WTC11 (cell line): ENCODE measurements around the gene DMD.

ENCODE experiments used
- ATF1 ChIP-seq: sonication (generic); formaldehyde crosslinking; IDR thresholded peaks from 2 replicates; pipeline ENCODE4 v1.8.1; 2023; ENCODE audit warnings: mild to moderate bottlenecking, moderate library complexity, missing genetic modification reagents
- SMAD3 ChIP-seq: sonication (generic); formaldehyde crosslinking; IDR thresholded peaks from 2 replicates; pipeline ENCODE4 v1.8.0; 2022; ENCODE audit warnings: missing genetic modification reagents, mild to moderate bottlenecking, borderline replicate concordance
- ZNF121 ChIP-seq: sonication (generic); formaldehyde crosslinking; IDR thresholded peaks from 2 replicates; pipeline ENCODE4 v1.8.0; 2023; ENCODE audit warnings: missing genetic modification reagents
- ZNF263 ChIP-seq: sonication (generic); formaldehyde crosslinking; IDR thresholded peaks from 2 replicates; pipeline ENCODE4 v1.8.1; 2022; ENCODE audit warnings: low read depth, mild to moderate bottlenecking, moderate library complexity, missing genetic modification reagents
- TF ChIP-seq, protein P1 (sequence below): fragments of 200-600 bp; IDR thresholded peaks from 2 replicates; pipeline ENCODE4 v1.8.0; 2022; ENCODE audit warnings: antibody characterized with exemption
- TF ChIP-seq, protein P2 (sequence below): sonication (generic); formaldehyde crosslinking; IDR thresholded peaks from 2 replicates; pipeline ENCODE4 v1.8.0; 2022; ENCODE audit warnings: mild to moderate bottlenecking, missing genetic modification reagents
- TF ChIP-seq, protein P3 (sequence below): sonication (generic); formaldehyde crosslinking; IDR thresholded peaks from 2 replicates; pipeline ENCODE4 v1.8.1; 2022; ENCODE audit warnings: low read depth, mild to moderate bottlenecking, moderate library complexity, missing genetic modification reagents, borderline replicate concordance
- TF ChIP-seq, protein P4 (sequence below): sonication (generic); formaldehyde crosslinking; IDR thresholded peaks from 2 replicates; pipeline ENCODE4 v1.8.1; 2023; ENCODE audit warnings: mild to moderate bottlenecking, missing genetic modification reagents, moderate library complexity

DNA sequence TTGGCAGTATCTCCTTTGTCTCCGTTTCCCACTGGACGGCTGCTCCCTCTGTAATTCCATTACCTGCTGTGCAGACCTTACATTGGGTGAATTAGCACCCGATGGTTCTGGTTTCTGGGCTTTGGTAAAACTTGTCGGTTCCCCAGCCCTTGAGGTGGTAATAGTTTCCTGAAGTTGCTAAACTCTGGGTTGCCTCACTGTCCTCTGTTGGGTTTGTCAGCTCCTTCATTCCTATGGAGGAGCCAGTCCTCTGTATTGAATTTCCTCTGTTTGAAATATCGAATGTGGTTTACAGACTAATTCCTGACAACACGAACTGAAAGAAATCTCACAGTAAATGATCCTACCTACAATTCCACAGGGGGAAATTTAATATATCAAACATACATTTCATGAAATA, 1548.2 kb downstream of the DMD start:
- TF ChIP-seq, protein P1, sequence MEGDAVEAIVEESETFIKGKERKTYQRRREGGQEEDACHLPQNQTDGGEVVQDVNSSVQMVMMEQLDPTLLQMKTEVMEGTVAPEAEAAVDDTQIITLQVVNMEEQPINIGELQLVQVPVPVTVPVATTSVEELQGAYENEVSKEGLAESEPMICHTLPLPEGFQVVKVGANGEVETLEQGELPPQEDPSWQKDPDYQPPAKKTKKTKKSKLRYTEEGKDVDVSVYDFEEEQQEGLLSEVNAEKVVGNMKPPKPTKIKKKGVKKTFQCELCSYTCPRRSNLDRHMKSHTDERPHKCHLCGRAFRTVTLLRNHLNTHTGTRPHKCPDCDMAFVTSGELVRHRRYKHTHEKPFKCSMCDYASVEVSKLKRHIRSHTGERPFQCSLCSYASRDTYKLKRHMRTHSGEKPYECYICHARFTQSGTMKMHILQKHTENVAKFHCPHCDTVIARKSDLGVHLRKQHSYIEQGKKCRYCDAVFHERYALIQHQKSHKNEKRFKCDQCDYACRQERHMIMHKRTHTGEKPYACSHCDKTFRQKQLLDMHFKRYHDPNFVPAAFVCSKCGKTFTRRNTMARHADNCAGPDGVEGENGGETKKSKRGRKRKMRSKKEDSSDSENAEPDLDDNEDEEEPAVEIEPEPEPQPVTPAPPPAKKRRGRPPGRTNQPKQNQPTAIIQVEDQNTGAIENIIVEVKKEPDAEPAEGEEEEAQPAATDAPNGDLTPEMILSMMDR, result no peak
- TF ChIP-seq ZNF263 (CRISPR knock-in tag) (no peak), ZNF121 (no peak), ATF1 (CRISPR knock-in tag) (no peak), SMAD3 (CRISPR knock-in tag) (no peak)
- TF ChIP-seq, protein P2, sequence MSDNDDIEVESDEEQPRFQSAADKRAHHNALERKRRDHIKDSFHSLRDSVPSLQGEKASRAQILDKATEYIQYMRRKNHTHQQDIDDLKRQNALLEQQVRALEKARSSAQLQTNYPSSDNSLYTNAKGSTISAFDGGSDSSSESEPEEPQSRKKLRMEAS (CRISPR knock-in tag), result no peak
- TF ChIP-seq, protein P3, sequence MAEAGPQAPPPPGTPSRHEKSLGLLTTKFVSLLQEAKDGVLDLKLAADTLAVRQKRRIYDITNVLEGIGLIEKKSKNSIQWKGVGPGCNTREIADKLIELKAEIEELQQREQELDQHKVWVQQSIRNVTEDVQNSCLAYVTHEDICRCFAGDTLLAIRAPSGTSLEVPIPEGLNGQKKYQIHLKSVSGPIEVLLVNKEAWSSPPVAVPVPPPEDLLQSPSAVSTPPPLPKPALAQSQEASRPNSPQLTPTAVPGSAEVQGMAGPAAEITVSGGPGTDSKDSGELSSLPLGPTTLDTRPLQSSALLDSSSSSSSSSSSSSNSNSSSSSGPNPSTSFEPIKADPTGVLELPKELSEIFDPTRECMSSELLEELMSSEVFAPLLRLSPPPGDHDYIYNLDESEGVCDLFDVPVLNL (CRISPR knock-in tag), result no peak
- TF ChIP-seq, protein P4, sequence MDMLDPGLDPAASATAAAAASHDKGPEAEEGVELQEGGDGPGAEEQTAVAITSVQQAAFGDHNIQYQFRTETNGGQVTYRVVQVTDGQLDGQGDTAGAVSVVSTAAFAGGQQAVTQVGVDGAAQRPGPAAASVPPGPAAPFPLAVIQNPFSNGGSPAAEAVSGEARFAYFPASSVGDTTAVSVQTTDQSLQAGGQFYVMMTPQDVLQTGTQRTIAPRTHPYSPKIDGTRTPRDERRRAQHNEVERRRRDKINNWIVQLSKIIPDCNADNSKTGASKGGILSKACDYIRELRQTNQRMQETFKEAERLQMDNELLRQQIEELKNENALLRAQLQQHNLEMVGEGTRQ (CRISPR knock-in tag), result no peak
